IMR-90 (cell line): ENCODE data around the gene VOPP1. TPM values are rescaled to one million over a fixed set of nuclear protein-coding genes. Genes with fewer than 3 reads are reported as not detected.

Experiments used
- ATAC-seq: fragments of 200-7000 bp; cut with Tn5 transposase; 2 replicates; pipeline ENCODE4 v1.9.1; 2020; ENCODE audit warnings: low read depth, mild to moderate bottlenecking, moderate library complexity
- BruUV-seq: library from RNA; stranded (reverse); fragments of 400-500 nt; replicated peaks from 2 replicates; lab custom pipeline; 2021; lab: Mats Ljungman, UMichigan
- CTCF ChIA-PET: fragments of 300-600 bp; formaldehyde crosslinking; extraction: SDS; loops from one replicate; lab custom pipeline; 2021; ENCODE audit warnings: antibody characterized with exemption; lab: Yijun Ruan, JAX
- POLR2A ChIA-PET: fragments of 300-600 bp; sonication (Branson Sonifier 250); formaldehyde crosslinking; loops from one replicate; lab custom pipeline; 2022; ENCODE audit warnings: antibody characterized with exemption; ENCODE audit not compliant: unreplicated experiment; lab: Charles Lee
- DNase-seq: peaks from one replicate; pipeline ENCODE4 v3.0.0; 2013
- H2AFZ ChIP-seq: replicated peaks from 2 replicates; pipeline ENCODE3; 2013; ENCODE audit warnings: low read length, mild to moderate bottlenecking; ENCODE audit not compliant: poor library complexity
- H2AK5ac ChIP-seq: 2 replicates; pipeline ENCODE4 v1.6.1; 2013; ENCODE audit warnings: low read depth, low read length, inconsistent platforms
- H2AK9ac ChIP-seq: replicated peaks from 2 replicates; pipeline ENCODE3; 2013; ENCODE audit warnings: mild to moderate bottlenecking, low read depth, low read length, moderate library complexity; ENCODE audit not compliant: poor library complexity
- H2BK120ac ChIP-seq: 2 replicates; pipeline ENCODE4 v1.6.1; 2013; ENCODE audit warnings: low read depth, low read length, inconsistent platforms
- H2BK15ac ChIP-seq: 3 replicates; pipeline ENCODE4 v1.6.1; 2013; ENCODE audit warnings: low read depth, low read length, inconsistent platforms
- H2BK20ac ChIP-seq: 2 replicates; pipeline ENCODE4 v1.6.1; 2013; ENCODE audit warnings: low read depth, mild to moderate bottlenecking, inconsistent platforms, low read length, moderate library complexity
- H2BK5ac ChIP-seq: 2 replicates; pipeline ENCODE4 v1.6.1; 2013; ENCODE audit warnings: mild to moderate bottlenecking, low read depth, low read length, inconsistent platforms; ENCODE audit not compliant: poor library complexity, severe bottlenecking
- H3K14ac ChIP-seq: replicated peaks from 2 replicates; pipeline ENCODE4 v1.6.1; 2013; ENCODE audit warnings: low read depth, low read length, inconsistent platforms
- H3K18ac ChIP-seq: 2 replicates; pipeline ENCODE4 v1.6.1; 2013; ENCODE audit warnings: low read depth, low read length, control low read depth
- H3K23ac ChIP-seq: 2 replicates; pipeline ENCODE4 v1.6.1; 2013; ENCODE audit warnings: low read depth, low read length, inconsistent platforms
- H3K27ac ChIP-seq: 2 replicates; pipeline ENCODE4 v1.5.1; 2013; ENCODE audit warnings: mild to moderate bottlenecking, control low read depth, low read length; ENCODE audit not compliant: insufficient read depth
- H3K27me3 ChIP-seq: 2 replicates; pipeline ENCODE4 v1.6.1; 2013; ENCODE audit warnings: low read length; ENCODE audit not compliant: control insufficient read depth, insufficient read depth
- H3K36me3 ChIP-seq: 2 replicates; pipeline ENCODE4 v1.6.1; 2013; ENCODE audit warnings: low read length, mixed read lengths; ENCODE audit not compliant: control insufficient read depth, insufficient read depth
- H3K4ac ChIP-seq: 2 replicates; pipeline ENCODE4 v1.6.1; 2013; ENCODE audit warnings: low read depth, low read length, inconsistent platforms
- H3K4me1 ChIP-seq: 2 replicates; pipeline ENCODE4 v1.6.1; 2013; ENCODE audit warnings: low read length, mixed read lengths; ENCODE audit not compliant: control insufficient read depth, insufficient read depth
- H3K4me2 ChIP-seq: 2 replicates; pipeline ENCODE4 v1.6.1; 2013; ENCODE audit warnings: low read depth, mild to moderate bottlenecking, control low read depth, low read length, moderate library complexity
- H3K4me3 ChIP-seq: 2 replicates; pipeline ENCODE4 v1.5.1; 2013; ENCODE audit warnings: low read depth, mild to moderate bottlenecking, control low read depth, low read length, moderate library complexity; ENCODE audit not compliant: insufficient read depth
- H3K56ac ChIP-seq: 2 replicates; pipeline ENCODE4 v1.6.1; 2013; ENCODE audit warnings: low read length, inconsistent platforms; ENCODE audit not compliant: insufficient read depth; ENCODE audit errors: extremely low read depth
- H3K79me1 ChIP-seq, 2 experiments: 2 replicates each; pipeline ENCODE4 v1.6.1; 2013; ENCODE audit warnings: low read length in 2 of 2, inconsistent platforms in 1 of 2, low read depth in 1 of 2
- H3K9ac ChIP-seq: 2 replicates; pipeline ENCODE4 v1.6.1; 2013; ENCODE audit warnings: low read depth, low read length, control low read depth
- H3K9me1 ChIP-seq: 2 replicates; pipeline ENCODE4 v1.6.1; 2013; ENCODE audit warnings: low read length, inconsistent platforms; ENCODE audit not compliant: insufficient read depth
- H3K9me3 ChIP-seq: 2 replicates; pipeline ENCODE4 v1.6.1; 2013; ENCODE audit warnings: low read length; ENCODE audit not compliant: control insufficient read depth, insufficient read depth
- H4K20me1 ChIP-seq: 2 replicates; pipeline ENCODE4 v1.6.1; 2013; ENCODE audit warnings: low read length, inconsistent platforms; ENCODE audit not compliant: insufficient read depth
- H4K5ac ChIP-seq: 2 replicates; pipeline ENCODE4 v1.6.1; 2013; ENCODE audit warnings: mild to moderate bottlenecking, low read depth, low read length, control low read depth
- H4K8ac ChIP-seq, 2 experiments: 2 replicates each; pipeline ENCODE4 v1.6.1; 2013; ENCODE audit warnings: low read depth in 2 of 2, low read length in 2 of 2, control low read depth in 1 of 2, inconsistent platforms in 1 of 2
- H4K91ac ChIP-seq: 2 replicates; pipeline ENCODE4 v1.6.1; 2013; ENCODE audit warnings: low read depth, low read length, inconsistent platforms; ENCODE audit not compliant: insufficient read depth
- RAD21 ChIP-seq: IDR thresholded peaks from 2 replicates; pipeline ENCODE4 v1.6.1; 2012; ENCODE audit warnings: low read length, improper control_type of control experiment
- WGBS, 2 experiments: methylation state at CpG; one replicate each; pipeline versions ENCODE4 v1.1.5 to v1.1.7; 2013; ENCODE audit warnings: missing lambda C conversion rate in 2 of 2; ENCODE audit not compliant: insufficient read length in 1 of 2; ENCODE audit errors: extremely low coverage in 2 of 2; 5-methylcytosine and 5-hydroxymethylcytosine counted together
- dilution Hi-C: fragments of 300-500 bp; cut with HindIII; formaldehyde crosslinking; loops from one replicate; pipeline ENCODE4 v1.14.3; 2018; ENCODE audit warnings: low sequenced_read_pairs; ENCODE audit not compliant: unreplicated experiment
- in situ Hi-C: fragments of 300-500 bp; cut with MboI; formaldehyde crosslinking; loops from 3 replicates; pipeline ENCODE4 v1.14.3; 2019; ENCODE audit warnings: low sequenced_read_pairs, inconsistent platforms, mixed read lengths
- intact Hi-C: fragments of 100-400 bp; cut with micrococcal nuclease; formaldehyde crosslinking; loops from 2 replicates; pipeline ENCODE4 v1.10.0; 2022
- polyA plus RNA-seq, 3 experiments: library from polyadenylated mRNA; depleted of rRNA; stranded (reverse); fragments of >200 nt; gene quantifications; 2 replicates each; pipeline ENCODE4 v1.2.3, GENCODE V29; 2012; ENCODE audit warnings: low replicate concordance in 1 of 3
- total RNA-seq: library from RNA; depleted of rRNA; stranded (reverse); fragments of >200 nt; gene quantifications from 2 replicates; pipeline ENCODE4 v1.2.3, GENCODE V29; 2012

Gene VOPP1
- total and polyA plus RNA-seq, 2 of the 4 experiments (the other 2 are of a cell fraction) = 60.2 to 94.5 TPM

GRCh38 chr7:55595511-55595910 lies 23.2 kb upstream of the VOPP1 start:
- Histone ChIP-seq H2BK120ac (no peak overlapping the region), H3K4me2 (no peak overlapping the region), H3K27ac (no peak overlapping the region), H3K79me1 (0 out of 4 replicates have a peak, but pooled peaks cover 0 to 2% of the 10 kb centered on the region in 2 experiments), H2AK5ac (no peak overlapping the region), H2AK9ac (no peak overlapping the region), H2AFZ (no peak overlapping the region), H4K20me1 (no peaks in the 10 kb centered on the region), H2BK5ac (no peak overlapping the region), H3K9me1 (peaks cover 13% of the 10 kb centered on the region), H2BK20ac (no peak overlapping the region), H3K14ac (no peak overlapping the region), H3K9ac (no peak overlapping the region), H3K27me3 (peaks cover 1% of the 10 kb centered on the region), H3K18ac (no peak overlapping the region), H3K9me3 (no peaks in the 10 kb centered on the region), H3K4me3 (no peak overlapping the region), H4K91ac (no peak overlapping the region), H3K4me1 (peaks cover 4% of the 10 kb centered on the region; the same call in 1 of the 2 replicates), H2BK15ac (no peak overlapping the region), H3K4ac (no peak overlapping the region), H4K8ac (no peak overlapping the region), H3K56ac (no peak overlapping the region), H3K36me3 (no peaks in the 10 kb centered on the region), H4K5ac (no peak overlapping the region), H3K23ac (no peak overlapping the region)
- ChIA-PET CTCF (interaction anchor here (1.2 kb wide), 1 partner anchor 23 kb away, joined by 3 read pairs; the partner anchor contains the start of gene VOPP1), POLR2A (no interaction called here)
- BruUV-seq = no TSS peak
- in situ Hi-C loops (loop anchor here (10.0 kb wide), 1 partner anchor 321 kb away; no protein-coding TSS in a partner anchor), intact Hi-C loops (loop anchor here (5.0 kb wide), 2 partner anchors 163 to 178 kb away; no protein-coding TSS in a partner anchor), dilution Hi-C loops (no loop called here)
- WGBS, 2 experiments = no CpG with 5 or more reads among the region's 4 CpGs
- TF ChIP-seq RAD21 = no peak
- ATAC-seq = no peak
- DNase-seq = no peak
